Fibroblast of peridontal ligament (primary cell): ENCODE data around the gene CCDC152.

ENCODE experiments used
- DNase-seq: peaks from one replicate; pipeline ENCODE4 v3.0.0-alpha.2; 2010; ENCODE audit errors: extremely low read depth

The CCDC152 gene

DNA sequence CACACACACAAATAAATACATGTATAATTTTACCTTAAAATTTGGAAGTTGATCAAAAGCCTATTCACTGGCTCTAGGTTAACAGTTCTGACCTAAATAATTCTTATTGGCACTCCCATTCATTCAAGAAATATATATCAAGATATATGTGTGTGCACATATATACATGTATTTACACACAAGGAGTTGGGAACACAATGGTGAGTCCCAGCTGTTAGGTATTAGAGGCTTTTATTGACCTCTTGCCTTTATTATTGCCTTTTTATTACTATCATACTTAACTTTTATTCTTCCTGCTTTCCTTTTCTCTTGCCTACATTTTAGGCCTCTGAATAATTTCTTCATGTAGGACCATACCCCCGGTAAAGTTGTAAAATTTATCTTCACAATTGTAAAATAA is 25.0 kb downstream of the CCDC152 start:
- no peak for DNase-seq

DNA sequence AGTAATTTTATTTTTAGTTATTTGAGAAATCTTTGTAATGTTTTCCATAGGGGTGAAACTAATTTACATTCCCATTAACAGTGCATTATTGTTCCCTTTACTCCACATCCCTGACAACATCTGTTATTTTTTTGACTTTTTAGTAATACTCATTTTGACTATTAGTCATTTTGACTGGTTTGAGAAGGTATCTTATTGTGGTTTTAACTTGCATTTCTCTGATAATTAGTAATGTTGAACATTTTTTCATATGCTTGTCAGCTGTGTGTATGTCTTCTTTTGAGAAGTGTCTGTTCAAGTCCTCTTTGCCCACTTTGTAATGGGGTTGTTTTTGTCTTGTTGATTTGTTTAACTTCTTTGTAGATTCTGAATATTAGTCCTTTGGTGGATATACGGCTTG is 27.5 kb downstream of the CCDC152 start:
- no peak for DNase-seq

DNA sequence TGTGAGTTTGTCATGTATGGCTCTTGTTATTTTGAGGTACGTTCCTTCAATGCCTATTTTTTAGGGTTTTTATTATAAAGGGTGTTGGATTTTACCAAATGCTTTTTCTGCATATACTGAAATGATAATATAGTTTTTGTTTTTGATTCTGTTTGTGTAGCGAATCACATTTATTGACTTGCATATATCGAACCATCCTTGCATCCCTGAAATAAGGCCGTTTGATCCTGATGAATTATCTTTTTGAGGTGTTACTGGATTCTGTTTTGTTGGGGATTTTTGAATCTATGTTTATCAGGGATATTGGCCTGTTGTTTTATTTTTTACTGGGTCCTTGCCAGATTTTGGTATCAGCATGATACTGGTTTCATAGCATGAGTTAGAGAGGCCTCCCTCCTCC is 29.1 kb downstream of the CCDC152 start:
- no peak for DNase-seq

DNA sequence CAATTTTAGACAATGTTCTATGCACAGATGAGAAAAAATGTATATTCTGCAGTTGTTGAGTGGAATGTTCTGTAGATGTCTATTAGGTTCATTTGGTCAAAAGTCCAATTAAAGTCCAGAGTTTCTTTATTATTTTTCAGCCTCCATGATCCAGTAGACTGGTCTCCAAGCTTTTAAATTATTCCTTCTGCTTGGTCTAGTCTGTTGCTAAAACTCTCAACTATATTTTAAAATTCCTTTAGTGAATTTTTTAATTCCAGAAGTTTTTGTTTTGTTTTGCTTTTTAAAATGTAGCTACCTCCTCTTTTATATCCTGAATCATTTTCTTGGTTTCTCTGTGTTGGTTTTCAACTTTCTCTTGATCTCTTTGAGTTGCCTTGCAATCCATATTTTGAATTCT is 30.5 kb downstream of the CCDC152 start:
- no peak for DNase-seq

DNA sequence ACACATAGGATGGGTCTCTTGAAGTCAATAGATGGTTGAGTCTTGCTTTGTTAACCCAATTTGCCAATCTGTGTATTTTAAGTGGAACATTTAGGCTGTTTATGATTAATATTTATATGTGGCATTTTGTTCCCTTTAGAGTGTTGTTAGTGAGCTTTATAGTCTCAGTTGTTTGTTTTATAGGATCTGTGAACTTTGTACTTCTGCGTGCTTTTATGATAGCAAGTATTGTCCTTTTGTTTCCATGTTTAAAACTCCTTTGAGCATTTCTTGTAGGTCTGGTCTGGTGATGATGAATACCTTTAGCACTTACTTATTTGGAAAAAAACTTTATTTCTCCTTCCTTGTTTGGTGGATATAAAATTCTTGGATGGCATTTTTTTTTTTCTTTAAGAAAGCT is 31.2 kb downstream of the CCDC152 start:
- no peak for DNase-seq

DNA sequence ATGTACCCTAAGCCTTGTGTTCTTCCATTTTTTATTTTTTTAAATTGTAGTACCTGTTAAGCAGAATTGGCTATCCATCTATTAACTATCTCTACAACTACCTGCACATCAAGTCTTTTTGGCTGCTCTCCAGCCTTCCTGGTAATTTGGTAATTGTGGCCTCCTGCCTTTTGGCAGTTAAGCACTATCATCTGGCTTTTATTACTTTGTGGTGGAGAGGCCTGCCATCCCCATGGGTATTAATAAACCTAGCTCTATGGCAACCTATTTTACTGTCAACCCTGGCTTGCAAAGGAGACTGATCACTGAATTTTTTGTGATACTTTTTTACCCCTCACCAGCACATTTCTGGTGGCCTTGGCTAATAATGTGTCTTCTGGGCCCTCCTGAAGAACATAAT is 34.5 kb downstream of the CCDC152 start:
- peak; percentile 43 for DNase-seq

DNA sequence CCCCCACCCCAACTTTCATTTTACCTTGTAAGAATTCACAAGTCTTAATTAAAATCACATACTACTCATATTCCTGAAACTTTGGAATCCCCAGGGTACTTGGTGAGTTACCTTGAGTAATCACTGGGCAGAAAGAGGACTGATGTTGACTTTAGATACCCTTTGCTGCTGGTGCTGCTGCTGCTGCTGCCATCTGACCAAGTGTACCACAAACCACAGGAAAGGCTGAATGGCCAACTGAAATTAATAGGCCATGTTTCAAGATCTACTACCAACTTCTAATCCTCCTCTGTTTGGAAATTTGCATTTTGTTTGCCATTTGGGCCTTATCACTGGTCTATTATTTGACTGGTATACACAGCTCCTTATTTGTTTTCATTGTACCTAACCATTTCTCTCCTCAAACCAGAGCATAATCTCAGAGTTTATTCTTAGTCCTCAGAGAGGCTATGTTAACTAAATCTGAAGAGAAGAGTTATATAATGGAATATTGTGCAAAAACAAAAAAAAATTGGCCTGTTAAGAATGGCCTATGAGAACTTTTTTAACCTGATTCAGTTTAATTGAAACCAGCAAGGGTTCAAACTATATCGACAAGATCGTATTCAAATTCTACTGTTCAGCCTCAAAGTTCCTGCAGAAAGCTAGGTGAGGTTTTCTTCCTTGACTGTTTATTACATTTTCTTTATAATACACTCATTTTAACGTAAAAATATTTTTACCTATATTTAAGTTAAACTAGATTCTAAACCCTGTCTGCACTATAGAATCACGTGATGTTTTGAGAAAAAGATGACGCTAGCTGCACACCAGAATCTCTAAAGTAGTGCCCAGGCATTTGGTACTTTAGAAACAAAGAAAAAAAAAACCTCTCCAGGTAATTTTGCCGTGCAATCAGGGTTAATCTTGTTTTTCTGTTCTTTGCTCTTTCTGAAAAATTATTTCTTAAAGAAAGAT is 41.9 kb downstream of the CCDC152 start:
- no peak for DNase-seq

DNA sequence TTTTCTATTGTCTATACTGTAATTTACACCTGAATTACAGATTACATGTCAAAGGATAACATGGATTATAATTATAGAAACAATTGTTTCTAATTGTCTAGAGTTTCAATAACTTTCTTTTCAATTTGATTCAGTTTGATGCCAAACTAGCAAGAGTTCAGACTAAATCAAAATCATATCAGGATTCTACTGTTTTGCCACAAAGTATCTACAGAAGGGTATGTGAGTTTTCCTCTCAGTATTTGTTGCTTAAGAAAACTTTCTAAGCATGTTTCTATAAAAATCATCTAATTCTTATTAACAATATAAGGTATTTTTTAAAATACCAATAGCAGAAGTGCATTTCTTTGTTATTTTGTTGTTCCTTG is 42.6 kb downstream of the CCDC152 start:
- no peak for DNase-seq

DNA sequence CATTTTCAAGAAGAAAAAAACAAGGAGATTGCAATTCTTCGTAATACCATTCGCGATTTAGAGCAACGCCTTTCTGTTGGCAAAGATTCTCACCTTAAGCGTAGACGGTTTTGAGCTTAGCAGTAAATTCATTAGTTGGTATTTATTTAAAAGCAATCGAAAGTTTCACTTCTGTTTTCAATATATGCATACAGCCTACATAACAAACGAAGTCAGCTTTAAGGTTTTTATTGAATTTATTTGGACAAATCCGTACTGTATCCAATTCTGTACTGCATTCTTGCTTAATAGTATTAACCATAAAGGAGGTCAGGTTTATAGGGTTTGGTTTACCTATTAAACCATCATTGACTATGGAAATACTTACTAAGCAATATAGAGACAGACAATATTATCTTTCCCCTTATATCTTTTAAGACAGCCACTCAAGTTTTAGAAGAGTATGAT is 43.1 kb downstream of the CCDC152 start:
- no peak for DNase-seq

DNA sequence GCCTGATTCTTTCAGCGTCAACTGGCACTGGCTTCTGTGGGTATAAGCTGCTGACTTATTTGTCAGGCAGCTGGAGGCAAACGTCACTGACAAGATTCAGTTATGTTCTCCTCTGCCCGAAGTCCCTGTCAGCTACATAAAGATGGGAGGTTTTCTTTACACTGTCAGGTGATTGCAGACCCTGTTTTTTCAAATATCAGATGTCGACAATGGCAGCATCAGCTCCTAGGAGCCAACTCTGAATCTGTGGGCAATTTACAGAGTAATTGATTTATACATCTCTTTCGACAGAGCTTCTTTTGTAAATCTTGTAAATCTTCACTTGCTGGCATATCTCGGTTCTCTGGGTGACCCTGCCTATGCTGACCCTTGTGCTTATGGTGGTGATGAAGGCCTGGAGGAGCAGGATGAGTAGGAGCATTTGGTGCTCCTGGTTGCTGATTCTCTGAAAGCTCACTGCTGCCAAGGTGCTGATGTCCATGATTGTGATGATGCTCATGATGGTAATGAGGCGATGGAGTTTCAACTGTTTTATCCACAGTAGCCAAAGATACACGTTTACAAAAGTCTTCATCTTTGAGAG is 44.2 kb downstream of the CCDC152 start:
- no peak for DNase-seq

DNA sequence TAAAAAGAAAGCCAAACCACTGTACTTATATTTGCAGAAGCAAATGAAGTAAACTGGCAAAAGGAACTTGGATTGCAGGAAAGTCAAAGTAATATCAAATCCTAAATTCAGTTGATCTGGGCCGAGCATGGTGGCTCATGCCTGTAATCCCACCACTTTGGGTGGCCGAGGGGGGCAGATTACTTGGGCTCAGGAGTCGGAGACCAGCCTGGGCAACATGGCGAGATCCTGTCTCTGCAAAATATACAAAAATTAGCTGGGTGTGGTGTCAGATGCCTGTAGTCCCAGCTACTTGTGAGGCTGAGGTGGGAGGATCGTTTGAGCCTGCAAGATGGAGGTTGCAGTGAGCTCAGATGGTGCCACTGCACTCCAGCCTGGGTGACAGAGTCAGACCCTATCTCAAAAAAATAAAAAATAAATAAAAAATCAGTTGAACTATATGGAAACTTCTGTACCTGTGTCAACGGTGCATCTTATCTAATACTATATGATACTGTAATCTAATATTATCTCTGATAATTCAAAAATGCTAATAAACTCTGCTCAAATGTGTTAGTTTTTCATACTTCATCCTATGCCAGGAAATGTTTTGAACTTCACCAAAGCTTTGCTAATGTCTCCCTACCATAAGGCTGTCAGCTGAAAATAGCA is 45.0 kb downstream of the CCDC152 start:
- no peak for DNase-seq

DNA sequence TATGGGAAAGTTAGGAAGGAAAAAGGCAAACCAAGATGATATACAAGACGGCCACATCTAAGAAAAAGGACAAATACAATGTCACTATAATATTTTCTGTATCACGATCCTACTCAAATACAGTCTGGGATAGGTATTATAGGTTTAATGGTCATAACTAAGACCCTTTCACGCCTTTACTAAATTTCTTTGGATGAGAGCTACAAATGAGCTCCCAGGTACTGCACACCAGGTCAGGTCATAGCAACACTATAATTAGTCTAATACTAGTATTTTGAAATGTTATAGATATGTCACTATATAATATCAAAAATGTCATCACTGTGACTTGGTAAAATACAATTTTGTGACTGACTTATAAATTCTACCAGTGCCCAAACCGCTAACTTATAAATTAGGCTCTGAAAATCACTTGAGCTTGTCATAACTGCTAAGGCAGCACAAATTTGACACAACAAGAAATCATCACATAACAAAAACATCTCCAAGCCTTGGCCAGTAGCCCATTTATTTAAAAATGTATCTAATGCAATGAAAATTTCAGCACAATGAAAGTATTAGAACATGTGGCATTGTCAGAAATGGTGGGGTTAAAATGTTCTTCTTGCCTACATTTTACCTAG is 48.2 kb downstream of the CCDC152 start:
- no peak for DNase-seq

DNA sequence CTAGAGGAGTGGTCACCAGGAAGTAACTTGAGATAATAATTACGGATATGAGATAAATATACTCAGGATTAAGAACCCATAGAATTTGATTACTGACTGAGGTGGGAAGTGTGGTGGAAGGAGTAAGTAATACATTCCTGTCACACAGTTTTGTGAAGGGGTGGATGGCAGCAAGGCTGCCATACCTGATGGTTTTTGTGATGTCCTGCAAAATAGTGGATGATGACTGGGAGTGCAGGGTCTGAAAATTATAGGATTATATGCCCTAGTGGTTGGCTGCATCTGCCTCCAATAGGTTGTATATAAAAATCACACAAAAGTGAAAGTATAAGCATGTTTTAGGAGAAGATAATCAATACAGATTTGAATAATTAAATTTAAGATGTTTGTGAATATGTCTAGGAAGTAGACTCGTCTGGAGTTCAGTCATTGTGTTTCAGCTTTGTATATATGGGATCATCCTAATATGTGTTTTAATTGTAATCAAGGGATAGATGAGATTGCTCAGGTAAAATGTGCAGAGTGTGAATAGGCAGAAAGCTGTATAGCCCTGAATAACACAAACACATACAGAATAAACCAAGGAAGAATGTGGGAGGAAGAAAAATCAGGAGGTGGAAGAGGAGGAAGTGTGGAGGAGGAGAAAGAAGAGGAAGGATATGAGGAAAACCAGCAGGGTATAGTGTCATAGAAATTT is 49.5 kb downstream of the CCDC152 start:
- no peak for DNase-seq

DNA sequence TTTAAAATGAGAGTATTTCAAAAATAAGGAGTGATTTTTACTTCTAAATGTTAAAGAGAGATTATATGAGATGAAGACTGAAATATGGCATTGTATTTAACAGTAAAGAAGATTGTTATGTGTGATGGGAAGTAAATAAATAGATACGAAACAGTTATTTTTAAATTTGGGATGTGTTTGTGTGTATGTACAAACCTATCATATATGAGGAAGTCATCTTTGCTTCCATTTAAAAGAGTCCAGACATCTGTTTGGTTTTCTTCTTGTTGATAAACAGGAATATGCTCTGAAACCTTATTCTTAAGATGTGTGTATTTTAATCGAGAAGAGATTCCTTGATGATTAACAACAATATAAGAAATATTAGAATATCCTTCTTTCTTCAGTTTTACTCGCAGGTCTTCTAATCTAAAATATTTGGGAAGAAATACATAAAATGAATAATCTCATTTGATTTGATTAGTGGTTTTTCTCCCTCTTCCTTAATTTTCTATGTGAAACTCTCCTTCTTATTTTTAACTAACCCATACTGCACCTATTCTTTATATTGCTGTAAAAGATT is 50.2 kb downstream of the CCDC152 start:
- no peak for DNase-seq

DNA sequence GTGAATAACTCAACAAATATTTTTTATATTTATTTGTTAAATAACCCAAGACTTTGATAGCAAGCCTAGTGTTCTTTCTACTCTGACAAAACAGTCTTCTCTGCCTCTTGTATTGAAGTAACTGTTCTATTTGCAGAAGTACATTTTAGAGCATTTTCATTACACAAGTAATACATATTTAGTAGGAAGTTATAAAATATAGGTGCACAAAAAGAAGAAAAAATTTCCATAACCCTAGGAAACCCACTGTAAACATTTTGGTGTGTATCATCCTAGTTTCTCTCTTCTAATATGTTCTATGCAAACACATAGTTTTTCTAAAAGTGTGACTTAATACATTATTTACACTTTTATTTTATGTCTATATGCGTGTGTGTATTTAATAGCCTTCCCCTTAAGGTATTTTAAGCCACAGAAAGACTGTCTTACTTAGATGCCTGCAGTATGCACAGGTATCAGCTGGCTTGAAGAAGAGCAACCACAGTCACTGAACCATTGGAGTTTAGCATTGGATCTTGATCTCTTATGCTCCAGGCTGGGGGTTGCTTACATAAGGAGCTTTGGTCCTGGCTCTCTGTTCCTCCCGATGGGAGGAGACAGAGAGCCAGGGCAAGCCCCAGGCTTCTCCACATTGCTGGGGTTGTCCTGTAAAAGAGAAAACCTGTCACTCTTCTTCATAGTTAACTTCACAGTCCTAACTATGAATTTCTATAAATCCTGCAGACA is 51.3 kb downstream of the CCDC152 start:
- no peak for DNase-seq

DNA sequence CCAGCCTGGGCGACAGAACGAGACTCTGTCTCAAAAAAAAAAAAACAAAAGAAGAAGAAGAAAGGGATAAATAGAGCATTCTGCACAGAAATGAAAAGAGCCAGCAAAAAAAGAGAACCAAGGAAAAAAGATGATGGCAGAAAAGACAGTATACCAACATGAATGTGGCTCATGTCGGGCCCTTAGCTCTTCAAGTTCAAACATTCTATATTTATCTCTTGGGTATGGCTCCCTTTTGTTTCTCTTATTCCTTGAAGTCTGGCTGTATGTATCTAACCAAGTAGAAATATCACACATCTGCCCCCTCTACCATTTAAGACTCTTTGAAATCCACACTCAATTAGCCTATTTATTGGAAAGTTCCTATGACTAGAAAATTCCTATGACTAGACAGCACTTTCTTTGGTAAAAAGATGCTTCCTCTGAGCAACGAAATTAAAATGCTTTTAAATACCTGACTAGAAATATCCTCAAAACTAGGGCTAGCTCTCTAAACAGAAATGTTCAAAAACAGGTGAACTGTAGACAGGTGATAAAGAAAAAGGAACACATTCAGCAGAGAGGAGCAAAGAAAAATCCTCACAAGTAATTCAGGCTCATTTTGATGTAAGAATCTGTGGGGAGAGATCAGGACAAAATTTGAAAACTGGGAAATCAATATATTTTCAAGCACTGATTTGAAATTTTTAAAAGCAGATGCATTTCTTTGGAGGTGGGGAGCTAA is 52.4 kb downstream of the CCDC152 start:
- no peak for DNase-seq

DNA sequence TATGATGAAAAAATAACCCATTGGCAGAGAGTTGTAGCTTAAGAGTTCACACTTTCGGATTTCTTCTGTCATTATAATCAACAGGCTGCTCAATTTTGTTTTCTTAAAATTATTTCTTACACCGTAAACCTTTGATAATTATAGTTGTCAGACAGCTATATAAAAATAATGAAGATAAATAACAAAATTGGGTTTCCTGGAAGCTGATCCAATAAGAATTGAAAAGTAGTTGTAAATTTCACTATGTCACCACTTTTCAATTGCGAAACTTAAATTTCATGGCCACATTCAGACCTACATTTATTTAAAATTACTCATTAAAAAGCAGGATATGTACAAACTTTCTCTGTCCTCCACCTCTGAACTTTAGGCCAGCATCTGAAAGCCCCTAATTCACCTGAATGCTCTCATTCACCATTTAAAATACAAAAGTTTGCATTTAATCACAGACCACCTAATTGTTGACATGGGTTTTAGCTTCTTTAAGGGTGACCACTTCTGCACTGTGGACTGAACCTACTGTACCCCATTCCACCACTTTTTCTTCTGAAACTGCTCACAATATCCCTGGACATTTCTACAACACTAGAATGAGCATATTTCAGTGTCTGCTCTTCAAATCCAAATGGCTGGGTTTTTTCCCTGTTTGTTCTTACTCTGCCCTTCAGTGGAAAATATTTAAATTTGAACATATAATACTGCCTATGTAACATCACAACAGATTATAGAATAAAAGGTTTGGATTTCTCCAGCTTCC is 54.4 kb downstream of the CCDC152 start:
- DNase-seq: peak; percentile 22

DNA sequence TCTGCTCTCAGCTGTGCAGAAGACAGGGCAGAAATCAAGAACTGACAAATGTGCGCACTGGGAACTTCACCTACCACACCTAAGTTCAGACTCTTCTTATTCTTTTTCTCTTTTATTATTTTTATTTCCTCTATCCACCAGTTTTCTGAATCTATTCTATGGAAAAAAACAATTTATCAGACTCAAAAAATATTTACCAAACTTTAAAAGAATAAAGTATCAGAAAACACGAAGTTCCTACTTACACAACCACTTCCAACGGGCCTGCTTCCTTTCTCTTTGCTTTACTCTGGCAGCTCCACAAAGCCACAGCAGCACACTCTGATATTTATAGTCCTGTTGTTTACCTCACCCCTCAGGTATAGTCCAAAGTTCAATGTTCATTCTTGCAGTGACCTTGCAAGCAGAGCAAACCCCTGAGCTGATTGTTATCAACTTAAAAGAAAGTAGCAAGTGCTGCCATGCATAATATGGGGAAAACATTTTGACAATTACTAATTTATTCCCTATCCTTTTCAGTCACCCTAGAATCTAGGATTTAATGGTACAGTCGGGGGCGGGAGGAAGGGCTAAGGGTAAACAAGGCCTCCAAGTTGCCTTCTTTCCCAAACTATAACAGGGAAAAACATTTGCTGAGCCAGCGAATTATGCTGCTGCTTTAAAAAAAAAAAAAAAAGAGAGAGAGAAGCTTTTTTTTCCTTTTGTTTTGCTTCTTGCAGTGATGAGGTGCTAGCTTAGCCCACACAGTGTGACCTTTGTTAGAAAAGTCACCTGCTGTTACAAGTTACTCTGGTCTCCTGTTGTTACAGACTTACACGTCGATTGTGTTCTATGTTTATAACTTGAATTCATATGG is 55.2 kb downstream of the CCDC152 start, which contains the start of gene SELENOP:
TSS of gene SELENOP (minus strand) at position 302 of the 856 bp plus-strand sequence. CDS start 3,539 bp downstream, outside the sequence.
- peak; percentile 74 for DNase-seq
